Breast epithelium (tissue), 4 donors: ENCODE data around the gene MIGA1. TPM values are rescaled to one million over a fixed set of nuclear protein-coding genes. Genes with fewer than 3 reads are reported as not detected.

ENCODE experiments used
- DNase-seq, 2 donors: peaks; one replicate each; pipeline ENCODE4 v3.0.0-alpha.2; 2019; ENCODE audit warnings: low spot score in 2 of 2
- H3K27ac ChIP-seq, 2 donors: fragments of 200-600 bp; sonication (generic) in 1 of 2; one replicate each; pipeline ENCODE4 v1.5.1; 2016 to 2019; ENCODE audit warnings: mild to moderate bottlenecking in 1 of 2
- H3K27me3 ChIP-seq, 2 donors: fragments of 200-600 bp; sonication (generic) in 1 of 2; one replicate each; pipeline versions ENCODE4 v1.5.1 to v1.6.0; 2017 to 2019; ENCODE audit warnings: control low read depth in 1 of 2, mild to moderate bottlenecking in 1 of 2
- H3K36me3 ChIP-seq: fragments of 200-600 bp; one replicate; pipeline ENCODE4 v1.5.1; 2019
- H3K4me1 ChIP-seq, 2 donors: fragments of 200-600 bp; sonication (generic); one replicate each; pipeline ENCODE4 v1.5.1; 2016 to 2019; ENCODE audit warnings: control low read depth in 1 of 2
- H3K4me3 ChIP-seq, 3 donors: fragments of 200-600 bp; sonication (generic); 1 replicate in 2 of 3; 2 replicates in 1 of 3; pipeline ENCODE4 v1.5.1; 2016 to 2019; ENCODE audit warnings: mild to moderate bottlenecking in 3 of 3, moderate library complexity in 2 of 3
- H3K9me3 ChIP-seq, 2 donors: fragments of 200-600 bp; sonication (generic) in 1 of 2; one replicate each; pipeline ENCODE4 v1.5.1; 2016 to 2019; ENCODE audit warnings: control low read depth in 1 of 2
- CTCF ChIP-seq, 3 donors: fragments of 450-650 bp; IDR thresholded peaks; one replicate each; pipeline ENCODE4 v1.5.1; 2016 to 2017; ENCODE audit warnings: antibody characterized with exemption in 3 of 3, mild to moderate bottlenecking in 3 of 3, moderate library complexity in 3 of 3
- POLR2A ChIP-seq: fragments of 450-650 bp; IDR thresholded peaks from one replicate; pipeline ENCODE4 v1.6.1; 2016; ENCODE audit warnings: antibody characterized with exemption, mild to moderate bottlenecking, moderate library complexity
- POLR2AphosphoS5 ChIP-seq, 3 donors: sonication (generic); formaldehyde crosslinking; IDR thresholded peaks; one replicate each; pipeline ENCODE4 v1.6.1; 2017; ENCODE audit warnings: antibody characterized with exemption in 3 of 3
- intact Hi-C: fragments of 100-400 bp; cut with DNase I; formaldehyde crosslinking; loops from one replicate; pipeline ENCODE4 v1.15.1; 2023; ENCODE audit warnings: low total_unique reads
- total RNA-seq, 3 donors: library from RNA; depleted of rRNA; stranded (reverse); fragments of >200 nt; gene quantifications; one replicate each; pipeline ENCODE4 v1.1.0, GENCODE V29; 2016

The MIGA1 gene
- total RNA-seq, 3 donors from 2014 or later, result 20.3 to 30.3 (median 22.2) TPM

- intact Hi-C loops, result no loop called here
- Histone ChIP-seq H3K27ac (no peak overlapping the region), H3K4me1 (no peaks in the 10 kb centered on the region), H3K36me3 (no peaks in the 10 kb centered on the region), H3K27me3 (no peaks in the 10 kb centered on the region), H3K9me3 (no peaks in the 10 kb centered on the region), H3K4me3 (no peak overlapping the region)
- DNase-seq, result no peak
- TF ChIP-seq CTCF (IDR thresholded peaks at IDR 0.05) (no peak), POLR2A (no peak), POLR2AphosphoS5 (IDR thresholded peaks at IDR 0.05) (no peak)
Measured at GRCh38 chr1:77899647-77900320, 120.3 kb downstream of the MIGA1 start.

- H3K9me3 ChIP-seq, result no peaks in the 10 kb centered on the region
- DNase-seq, result no peak
- H3K4me1 ChIP-seq, result no peaks in the 10 kb centered on the region
- no peaks in the 10 kb centered on the region for H3K27me3 ChIP-seq
- peak; percentile 16 to 52 (median 48) for TF ChIP-seq CTCF (IDR thresholded peaks at IDR 0.05)
- no peak for TF ChIP-seq POLR2AphosphoS5 (IDR thresholded peaks at IDR 0.05)
- TF ChIP-seq POLR2A, result no peak
- no peak overlapping the region for H3K27ac ChIP-seq
- H3K4me3 ChIP-seq, result no peak overlapping the region
- intact Hi-C loops, result no loop called here
- no peaks in the 10 kb centered on the region for H3K36me3 ChIP-seq
Measured at GRCh38 chr1:77900687-77901293, 121.3 kb downstream of the MIGA1 start.

GRCh38 chr1:77905603-77906002, 126.2 kb downstream of the MIGA1 start:
- no peaks in the 10 kb centered on the region for H3K36me3 ChIP-seq
- no peaks in the 10 kb centered on the region for H3K27me3 ChIP-seq
- no peak overlapping the region for H3K4me3 ChIP-seq
- H3K9me3 ChIP-seq, result no peaks in the 10 kb centered on the region
- TF ChIP-seq POLR2AphosphoS5 (IDR thresholded peaks at IDR 0.05) (no peak), CTCF (IDR thresholded peaks at IDR 0.05) (no peak), POLR2A (no peak)
- DNase-seq, result no peak
- intact Hi-C loops, result no loop called here
- no peaks in the 10 kb centered on the region for H3K4me1 ChIP-seq
- no peak overlapping the region for H3K27ac ChIP-seq

- Histone ChIP-seq H3K4me3 (no peak overlapping the region), H3K27me3 (no peaks in the 10 kb centered on the region), H3K4me1 (no peaks in the 10 kb centered on the region), H3K9me3 (no peaks in the 10 kb centered on the region), H3K27ac (no peak overlapping the region), H3K36me3 (no peaks in the 10 kb centered on the region)
- DNase-seq, result no peak
- intact Hi-C loops, result no loop called here
- TF ChIP-seq POLR2A (no peak), CTCF (IDR thresholded peaks at IDR 0.05) (no peak), POLR2AphosphoS5 (IDR thresholded peaks at IDR 0.05) (no peak)
Measured at GRCh38 chr1:77906019-77906545, 126.6 kb downstream of the MIGA1 start.

GRCh38 chr1:77906624-77907023, 127.2 kb downstream of the MIGA1 start:
- H3K36me3 ChIP-seq, result no peaks in the 10 kb centered on the region
- intact Hi-C loops, result no loop called here
- H3K4me1 ChIP-seq, result no peaks in the 10 kb centered on the region
- H3K27me3 ChIP-seq, result no peaks in the 10 kb centered on the region
- H3K27ac ChIP-seq, result no peak overlapping the region
- no peak overlapping the region for H3K4me3 ChIP-seq
- no peaks in the 10 kb centered on the region for H3K9me3 ChIP-seq
- DNase-seq, result no peak
- TF ChIP-seq POLR2A, result no peak
- no peak for TF ChIP-seq POLR2AphosphoS5 (IDR thresholded peaks at IDR 0.05)
- no peak for TF ChIP-seq CTCF (IDR thresholded peaks at IDR 0.05)
